Right lung (tissue), 10 donors: ENCODE measurements around the gene SPOCK2. TPM values are rescaled to one million over a fixed set of nuclear protein-coding genes. Genes with fewer than 3 reads are reported as not detected.
"Not testable (repeated sequence)": the region's sequence is repeated elsewhere in the genome, so short reads cannot be mapped to it uniquely, and the experiment has no call there.

Source experiments
- DNase-seq, 2 donors: peaks; one replicate each; pipeline ENCODE4 v3.0.0-alpha.2; 2013
- long read RNA-seq, 8 donors: transcript quantifications; one replicate each; lab custom pipeline, GENCODE V29; 2026
- polyA plus RNA-seq, 5 donors: library from polyadenylated mRNA; unstranded; fragments of 120-200 nt; gene quantifications; one replicate each; pipeline versions ENCODE4 v1.2.1 to v1.2.3, GENCODE V29; 2013; ENCODE audit warnings: inconsistent platforms in 1 of 5, low replicate concordance in 1 of 5; ENCODE audit not compliant: insufficient read length in 5 of 5, insufficient read depth in 1 of 5

SPOCK2 gene
- polyA plus RNA-seq: 10 to 100 TPM in 1 of 5 donors, 1 to 10 TPM in 4; 4.7 to 11.0 (median 8.8) TPM
- long read RNA-seq, donor 1: 0 reads
- long read RNA-seq, donor 2, partial matches to known transcripts: 0 of 1 reads
- long read RNA-seq, donor 2, other reads (novel, unspliced or antisense): 0 of 1 reads
- long read RNA-seq, donor 3: 0 reads
- long read RNA-seq, donor 4: 0 reads
- long read RNA-seq, donor 5: 0 reads
- long read RNA-seq, donor 6, partial matches to known transcripts: 0 of 5 reads
- long read RNA-seq, donor 6, other reads (novel, unspliced or antisense): 5 of 5 reads
- long read RNA-seq, donor 7: 0 reads
- long read RNA-seq, donor 8: 0 reads

DNA sequence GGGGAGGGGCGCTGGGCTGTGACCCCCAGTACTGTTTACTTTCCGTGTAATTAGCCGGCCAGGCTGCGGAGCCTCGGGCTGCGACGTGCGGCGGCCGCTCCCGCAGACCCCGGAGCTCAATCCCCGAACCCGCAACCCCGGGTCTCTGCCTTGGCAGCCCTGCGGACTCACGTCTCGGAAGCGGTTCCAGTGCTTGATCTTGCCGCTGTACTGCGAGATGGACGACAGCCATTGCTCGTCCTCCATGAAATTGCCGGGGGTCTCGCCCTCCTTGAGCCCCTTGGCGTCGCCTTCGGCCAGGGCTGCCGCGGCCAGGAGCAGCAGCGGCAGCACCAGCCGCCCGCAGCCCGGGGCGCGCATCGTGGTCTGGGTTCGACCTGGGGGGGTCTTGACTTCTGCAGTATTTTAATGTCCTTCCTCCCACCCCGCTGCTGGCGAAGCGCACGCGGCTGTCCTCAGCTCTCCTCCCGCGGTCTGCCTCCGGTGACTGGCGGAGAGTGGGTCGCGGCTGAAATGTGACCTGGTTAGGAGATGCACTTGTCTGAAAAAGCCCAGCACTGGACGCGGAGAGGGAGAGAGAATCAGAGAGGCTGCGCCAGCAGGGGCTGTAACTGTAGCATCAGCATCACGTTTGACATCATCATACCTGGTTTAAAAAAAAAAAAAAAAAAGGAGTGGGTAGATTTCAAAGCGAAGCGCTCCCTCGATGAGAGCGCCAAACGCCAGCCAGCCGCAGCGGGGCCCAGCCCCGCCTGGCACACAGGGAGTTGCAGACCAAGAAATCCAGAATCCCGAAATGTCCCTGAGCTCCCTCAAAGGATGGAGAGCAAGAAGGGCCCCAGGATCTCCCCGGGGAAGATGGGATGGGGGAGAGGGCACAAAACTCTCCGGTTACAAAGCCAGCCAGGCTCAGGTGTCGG is at the start of gene SPOCK2:
Gene SPOCK2, minus strand, starts transcription at position 583 of the 920 bp plus-strand sequence. Its CDS starts 223 bp downstream, at position 360.
- no peak for DNase-seq

GRCh38 chr10:72137583-72137982 is 49.2 kb upstream of the SPOCK2 start:
- no peak for DNase-seq

DNA sequence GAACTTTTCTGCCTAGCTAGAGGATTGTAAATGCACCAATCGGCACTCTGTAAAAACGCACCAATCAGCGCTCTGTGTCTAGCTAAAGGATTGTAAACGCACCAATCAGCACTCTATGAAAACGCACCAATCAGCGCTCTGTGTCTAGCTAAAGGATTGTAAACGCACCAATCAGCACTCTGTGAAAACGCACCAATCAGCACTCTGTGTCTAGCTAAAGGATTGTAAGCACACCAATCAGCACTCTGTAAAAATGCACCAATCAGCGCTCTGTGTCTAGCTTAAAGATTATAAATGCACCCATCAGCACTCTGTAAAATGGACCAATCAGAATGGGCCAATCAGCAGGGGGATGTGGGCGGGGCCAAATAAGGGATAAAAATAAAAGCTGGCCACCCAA is 47.9 kb upstream of the SPOCK2 start:
- not testable (repeated sequence) for DNase-seq

DNA sequence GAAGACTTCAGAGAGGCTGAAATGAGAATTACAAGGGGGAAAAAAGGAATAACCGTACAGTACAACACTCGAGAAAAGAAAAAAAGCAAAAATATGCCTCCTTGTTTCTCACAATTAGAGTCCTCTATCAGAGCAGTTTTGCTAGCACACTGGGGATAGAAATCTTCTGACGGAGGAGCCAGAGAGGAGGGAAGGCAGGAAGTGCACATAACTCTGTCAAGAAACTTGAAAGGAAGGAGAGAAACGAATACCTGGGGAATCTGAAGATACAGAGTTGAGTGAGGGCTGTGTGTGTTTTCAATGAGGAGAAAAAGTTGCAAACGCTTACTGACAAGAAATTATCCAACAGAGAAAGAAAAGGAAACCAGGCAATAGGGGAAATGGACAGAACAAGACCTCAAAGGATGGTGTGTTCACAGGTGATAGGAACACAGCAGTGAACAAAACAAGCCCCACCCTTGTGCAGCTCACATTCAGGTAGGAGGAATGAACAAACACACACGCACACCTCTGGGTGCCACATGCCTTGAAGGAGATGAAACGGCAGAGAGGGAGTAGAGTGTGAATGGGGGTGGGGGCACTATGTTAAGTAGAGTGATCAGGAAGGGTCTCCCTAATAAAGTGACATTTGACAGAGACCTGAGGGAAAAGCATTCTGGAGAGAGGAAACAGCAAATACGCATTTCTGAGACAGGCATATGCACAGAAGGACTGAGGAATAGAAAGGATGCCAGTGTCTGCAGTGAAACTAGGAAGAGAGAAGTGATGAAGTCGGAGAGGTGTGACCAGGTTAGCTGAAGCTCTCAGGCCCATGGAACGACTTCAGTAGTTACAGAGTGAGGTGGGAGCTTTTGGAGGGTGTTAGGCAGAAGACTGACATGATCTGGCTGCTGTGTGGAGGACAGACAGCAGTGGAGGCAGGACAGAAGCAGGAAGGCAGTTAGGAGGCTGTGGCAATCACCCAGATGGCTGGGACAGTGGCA is 46.7 kb upstream of the SPOCK2 start:
- DNase-seq: no peak

- DNase-seq: no peak
These were observed 45.2 kb upstream of the SPOCK2 start for GRCh38 chr10:72133517-72133916.

DNA sequence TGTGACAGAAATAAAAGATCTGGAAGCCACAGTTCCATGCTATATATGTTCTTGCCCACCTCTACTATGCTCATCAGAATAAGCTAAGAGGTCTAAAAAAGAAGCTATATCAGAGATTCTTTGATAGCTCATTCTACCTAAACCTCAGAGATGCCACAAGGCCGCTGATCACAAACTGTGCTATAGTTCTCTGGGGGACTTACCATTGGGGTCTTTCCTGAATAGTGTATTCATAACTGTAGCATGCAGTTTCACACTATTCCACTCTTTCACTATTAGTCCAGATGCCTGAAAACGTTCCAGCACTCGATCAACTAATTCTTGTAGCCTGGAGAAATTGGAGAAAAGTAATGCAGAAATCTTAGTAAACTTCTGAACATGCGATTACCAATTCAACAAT is 44.5 kb upstream of the SPOCK2 start:
- DNase-seq: no peak

GRCh38 chr10:72127571-72127970 is 39.2 kb upstream of the SPOCK2 start:
- DNase-seq: no peak

DNA sequence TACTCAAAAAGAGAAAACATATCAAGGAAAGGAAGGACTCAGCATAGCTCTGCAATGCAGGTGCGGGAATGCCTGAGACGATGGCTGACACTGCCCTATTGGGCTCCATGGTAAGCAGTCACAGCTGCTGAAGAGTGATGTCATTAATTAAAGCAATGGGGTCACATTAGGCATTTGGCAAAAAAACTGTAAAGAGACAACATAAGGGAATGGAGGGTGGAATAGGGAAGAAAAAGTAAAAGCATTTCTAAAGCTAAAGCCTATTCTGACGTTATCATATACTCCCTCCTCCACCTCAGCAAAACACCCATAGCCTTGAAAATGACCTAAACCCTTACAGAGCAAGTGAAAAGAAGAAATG is 38.5 kb upstream of the SPOCK2 start:
- DNase-seq: no peak

DNA sequence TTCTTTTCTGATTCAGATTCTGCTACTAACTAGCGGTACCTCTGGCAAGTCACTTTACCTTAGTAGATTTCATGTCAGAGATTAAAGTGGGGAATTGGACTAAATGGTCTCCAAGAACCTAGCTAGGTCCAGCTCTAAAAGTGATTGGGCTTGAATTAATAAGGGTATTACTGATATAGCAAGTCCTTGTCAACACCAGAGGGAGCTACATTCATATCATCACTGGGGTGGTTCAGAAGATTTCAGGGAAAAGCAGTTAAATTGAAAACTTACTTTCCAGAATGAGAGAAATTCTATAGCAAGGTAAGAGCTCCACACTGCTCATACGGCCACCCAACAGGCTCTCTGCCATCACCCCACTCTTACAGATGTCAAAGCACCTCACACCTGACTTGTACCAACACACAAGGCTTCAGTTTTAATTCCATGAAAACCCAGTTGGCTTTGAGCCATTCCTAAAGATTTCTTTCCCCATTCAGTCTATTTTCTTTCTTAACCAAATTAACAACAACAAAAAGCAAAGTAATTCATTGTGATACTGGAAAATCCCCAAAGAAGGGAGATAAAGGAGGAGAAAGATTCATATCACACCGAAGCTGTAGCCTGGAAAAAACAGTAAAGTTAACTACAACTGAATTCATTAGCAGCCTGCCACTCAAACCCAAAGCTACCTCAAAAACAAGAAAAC is 38.0 kb upstream of the SPOCK2 start:
- no peak for DNase-seq

DNA sequence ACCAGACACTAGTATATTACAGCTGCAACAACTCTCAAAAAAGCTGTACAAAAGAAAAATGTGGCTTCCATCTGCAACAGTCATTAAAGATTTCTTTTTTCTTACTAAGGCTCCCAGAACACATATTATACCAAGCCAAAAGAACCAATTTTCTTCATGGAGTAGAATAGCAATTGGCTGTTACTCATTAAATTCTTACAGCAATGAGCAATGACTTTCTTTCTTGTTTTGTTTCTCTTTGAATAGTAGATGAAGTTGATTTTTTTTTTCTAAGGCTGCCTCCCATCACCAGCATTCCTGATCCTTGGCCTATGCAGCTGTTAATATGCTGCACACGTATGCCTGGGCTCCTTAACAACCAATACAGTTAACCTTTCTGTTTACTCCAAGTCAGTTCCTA is 36.6 kb upstream of the SPOCK2 start:
- peak; percentile 72 to 81 for DNase-seq

GRCh38 chr10:72124381-72124780 is 36.0 kb upstream of the SPOCK2 start:
- no peak for DNase-seq

DNA sequence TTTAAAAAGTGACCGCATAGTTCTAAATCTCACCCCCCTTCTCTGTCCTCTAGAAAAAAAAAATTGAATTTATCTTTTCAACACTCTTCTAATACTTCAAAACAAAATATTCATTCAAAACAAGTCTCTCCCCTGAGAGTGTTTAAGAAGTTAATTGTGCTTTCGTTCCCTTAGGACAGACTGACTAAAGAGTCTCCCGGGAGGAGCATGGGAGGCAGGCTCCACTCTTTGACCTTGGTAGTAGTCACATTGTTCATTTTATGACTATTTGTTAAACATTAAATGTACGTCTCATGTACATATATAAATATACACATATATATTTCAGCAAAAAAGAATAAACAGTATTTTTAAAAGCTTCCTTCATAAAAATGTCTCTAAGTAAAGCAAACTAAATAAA is 35.3 kb upstream of the SPOCK2 start:
- no peak for DNase-seq

GRCh38 chr10:72122221-72122620 is 33.9 kb upstream of the SPOCK2 start:
- no peak for DNase-seq

- no peak for DNase-seq
These were observed 33.0 kb upstream of the SPOCK2 start for GRCh38 chr10:72121389-72121788.

- no peak for DNase-seq
These were observed 28.0 kb upstream of the SPOCK2 start for GRCh38 chr10:72116372-72116771.

- DNase-seq: no peak
These were observed 26.5 kb upstream of the SPOCK2 start for GRCh38 chr10:72114706-72115450.

- DNase-seq: no peak
These were observed 22.5 kb upstream of the SPOCK2 start for GRCh38 chr10:72110673-72111401.

GRCh38 chr10:72109636-72110157 is 21.3 kb upstream of the SPOCK2 start:
- DNase-seq: no peak
